ENCODE results near the gene CD74.
"Not testable (repeated sequence)": the region's sequence is repeated elsewhere in the genome, so short reads cannot be mapped to it uniquely, and the experiment has no call there.

CD74 gene

GRCh38 chr5:150412319-150413175, at the start of gene CD74:
Gene CD74, minus strand, starts transcription at chr5:150412910. Its CDS starts 161 bp downstream, at chr5:150412749.
- DNase-seq: peak; percentile 91

- DNase-seq: no peak
Measured at GRCh38 chr5:150461231-150461630, 48.5 kb upstream of the CD74 start.

GRCh38 chr5:150460781-150461180, 48.1 kb upstream of the CD74 start:
- no peak for DNase-seq

- DNase-seq: peak; percentile 87
Measured at GRCh38 chr5:150458802-150459557, 46.3 kb upstream of the CD74 start.

- no peak for DNase-seq
Measured at GRCh38 chr5:150457562-150458240, 45.0 kb upstream of the CD74 start.

- DNase-seq: no peak
Measured at GRCh38 chr5:150457121-150457520, 44.4 kb upstream of the CD74 start.

GRCh38 chr5:150454492-150455229, 42.0 kb upstream of the CD74 start:
- no peak for DNase-seq

- DNase-seq: not testable (repeated sequence)
Measured at GRCh38 chr5:150454027-150454426, 41.3 kb upstream of the CD74 start.

GRCh38 chr5:150452914-150453313, 40.2 kb upstream of the CD74 start:
- no peak for DNase-seq

GRCh38 chr5:150451594-150451993, 38.9 kb upstream of the CD74 start:
- DNase-seq: no peak

GRCh38 chr5:150449517-150450339, 37.0 kb upstream of the CD74 start, which contains the start of gene RPS14:
Gene RPS14, minus strand, starts transcription at chr5:150449739. Its CDS starts 2,006 bp downstream, at chr5:150447733.
- peak; percentile 96 for DNase-seq

- DNase-seq: peak; percentile 31
Measured at GRCh38 chr5:150448952-150449516, 36.3 kb upstream of the CD74 start.

- DNase-seq: no peak
Measured at GRCh38 chr5:150448334-150448733, 35.6 kb upstream of the CD74 start.

GRCh38 chr5:150447188-150447587, 34.5 kb upstream of the CD74 start:
- DNase-seq: no peak

GRCh38 chr5:150446583-150446982, 33.9 kb upstream of the CD74 start:
- DNase-seq: no peak

- no peak for DNase-seq
Measured at GRCh38 chr5:150446088-150446487, 33.4 kb upstream of the CD74 start.

- no peak for DNase-seq
Measured at GRCh38 chr5:150444770-150445169, 32.1 kb upstream of the CD74 start.

GRCh38 chr5:150443242-150444075, 30.7 kb upstream of the CD74 start:
- DNase-seq: no peak

- no peak for DNase-seq
Measured at GRCh38 chr5:150442699-150443080, 30.0 kb upstream of the CD74 start.
